Muscle layer of colon (tissue), 2 donors: ENCODE measurements around the gene PIGR.

Experiments used
- H3K27ac ChIP-seq: one replicate; pipeline ENCODE4 v1.7.0; 2013; ENCODE audit warnings: low read depth, mild to moderate bottlenecking, low read length, moderate library complexity
- H3K27me3 ChIP-seq, 2 donors: one replicate each; pipeline ENCODE4 v1.7.0; 2013; ENCODE audit warnings: low read length in 2 of 2, mild to moderate bottlenecking in 2 of 2; ENCODE audit not compliant: insufficient read depth in 2 of 2, control insufficient read depth in 1 of 2
- H3K36me3 ChIP-seq: one replicate; pipeline ENCODE4 v1.7.0; 2013; ENCODE audit warnings: mild to moderate bottlenecking, low read length; ENCODE audit not compliant: insufficient read depth
- H3K4me1 ChIP-seq: one replicate; pipeline ENCODE4 v1.7.0; 2013; ENCODE audit warnings: mild to moderate bottlenecking, low read length; ENCODE audit not compliant: insufficient read depth
- H3K4me3 ChIP-seq, 2 donors: one replicate each; pipeline ENCODE4 v1.7.0; 2013; ENCODE audit warnings: low read length in 2 of 2, low read depth in 1 of 2, mild to moderate bottlenecking in 1 of 2, moderate library complexity in 1 of 2
- H3K9ac ChIP-seq: one replicate; pipeline ENCODE4 v1.7.0; 2013; ENCODE audit warnings: low read length
- H3K9me3 ChIP-seq: one replicate; pipeline ENCODE4 v1.7.0; 2013; ENCODE audit warnings: mild to moderate bottlenecking, low read length
- donor health status: abdominal sarcoma.
- donor health status: Adenocarcinoma of cecum.

The PIGR gene

DNA sequence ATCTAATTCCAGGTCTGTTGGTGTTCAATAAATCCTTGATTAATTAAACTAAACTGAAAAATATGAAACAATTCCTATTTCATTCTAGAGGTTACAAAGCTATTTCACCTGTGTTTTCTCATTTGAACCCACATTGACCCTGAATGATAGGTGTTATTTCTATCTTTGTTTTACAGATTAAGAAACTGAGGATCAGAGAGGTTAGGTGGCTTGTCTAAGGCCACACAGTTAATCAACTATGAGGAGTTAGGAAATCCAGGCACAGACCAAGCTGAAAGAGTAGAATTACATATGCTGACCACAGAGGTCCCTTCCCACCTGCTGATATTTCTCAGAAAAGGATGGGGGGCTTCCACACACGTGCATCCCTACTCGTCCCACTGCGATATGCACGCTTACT lies 487 bp downstream of the PIGR start:
- H3K4me1 ChIP-seq = no peaks in the 10 kb centered on the region
- no peaks in the 10 kb centered on the region for H3K36me3 ChIP-seq
- H3K27ac ChIP-seq = no peak overlapping the region
- no peaks in the 10 kb centered on the region for H3K27me3 ChIP-seq
- no peaks in the 10 kb centered on the region for H3K9me3 ChIP-seq
- no peak overlapping the region for H3K4me3 ChIP-seq
- H3K9ac ChIP-seq = no peak overlapping the region

- Histone ChIP-seq H3K27ac (no peak overlapping the region), H3K27me3 (no peaks in the 10 kb centered on the region), H3K36me3 (no peaks in the 10 kb centered on the region), H3K9ac (no peak overlapping the region), H3K9me3 (no peaks in the 10 kb centered on the region), H3K4me1 (no peaks in the 10 kb centered on the region), H3K4me3 (no peak overlapping the region)
Measured at GRCh38 chr1:206944703-206945102, 1.6 kb downstream of the PIGR start.

DNA sequence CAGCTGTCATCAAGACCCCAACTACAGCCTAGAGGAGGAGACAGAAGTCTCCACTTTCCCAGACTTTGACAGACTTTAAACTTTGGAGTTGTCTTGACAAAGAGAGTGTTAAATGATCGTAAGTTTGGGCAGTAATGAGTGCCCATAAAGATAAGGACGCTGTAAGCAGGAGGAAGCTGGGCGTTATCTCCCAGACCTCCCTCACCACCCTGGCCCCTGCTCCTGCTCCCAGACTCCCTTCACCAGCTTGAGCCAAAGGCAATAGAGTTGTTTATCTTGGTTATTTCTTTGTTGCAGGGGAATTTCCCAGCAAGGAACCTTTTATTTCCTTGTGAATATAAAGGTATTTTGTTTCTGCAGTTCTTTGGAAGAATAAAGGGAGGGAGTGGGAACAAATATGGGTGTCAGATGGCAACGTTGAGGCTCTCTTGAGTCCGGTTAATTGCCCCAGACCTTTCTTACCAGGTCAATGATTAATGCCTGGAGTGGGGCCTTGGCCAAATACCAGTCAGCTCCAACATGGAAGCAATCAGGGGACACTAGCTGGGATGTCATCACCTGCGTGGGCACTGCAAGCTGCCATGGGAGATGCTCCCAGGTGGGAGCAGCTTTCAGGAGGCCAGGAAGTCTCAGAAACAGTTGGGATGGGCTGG lies 4.4 kb downstream of the PIGR start:
- Histone ChIP-seq H3K4me3 (no peak overlapping the region), H3K9ac (no peak overlapping the region), H3K9me3 (no peaks in the 10 kb centered on the region), H3K4me1 (no peaks in the 10 kb centered on the region), H3K27ac (no peak overlapping the region), H3K36me3 (no peaks in the 10 kb centered on the region), H3K27me3 (no peaks in the 10 kb centered on the region)

DNA sequence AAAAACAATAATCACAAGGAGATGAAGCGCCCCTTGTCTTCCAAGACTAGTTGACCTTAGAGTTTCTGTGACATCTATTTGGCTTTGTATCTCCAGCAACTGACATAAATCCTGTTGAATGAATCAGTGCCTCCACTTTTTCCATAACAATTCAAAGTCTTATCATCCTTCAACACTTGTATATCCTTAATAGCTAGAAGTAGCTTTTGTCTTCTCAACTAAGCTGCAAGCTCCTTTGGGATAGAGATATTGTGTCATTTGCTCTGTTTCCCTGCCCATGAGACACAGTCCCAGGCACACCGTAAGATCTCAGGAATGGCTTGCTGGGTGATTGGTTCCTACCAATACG lies 5.7 kb downstream of the PIGR start:
- H3K27ac ChIP-seq = no peak overlapping the region
- no peak overlapping the region for H3K9ac ChIP-seq
- no peaks in the 10 kb centered on the region for H3K36me3 ChIP-seq
- H3K27me3 ChIP-seq = no peaks in the 10 kb centered on the region
- H3K4me1 ChIP-seq = no peaks in the 10 kb centered on the region
- H3K9me3 ChIP-seq = no peaks in the 10 kb centered on the region
- H3K4me3 ChIP-seq = no peak overlapping the region

DNA sequence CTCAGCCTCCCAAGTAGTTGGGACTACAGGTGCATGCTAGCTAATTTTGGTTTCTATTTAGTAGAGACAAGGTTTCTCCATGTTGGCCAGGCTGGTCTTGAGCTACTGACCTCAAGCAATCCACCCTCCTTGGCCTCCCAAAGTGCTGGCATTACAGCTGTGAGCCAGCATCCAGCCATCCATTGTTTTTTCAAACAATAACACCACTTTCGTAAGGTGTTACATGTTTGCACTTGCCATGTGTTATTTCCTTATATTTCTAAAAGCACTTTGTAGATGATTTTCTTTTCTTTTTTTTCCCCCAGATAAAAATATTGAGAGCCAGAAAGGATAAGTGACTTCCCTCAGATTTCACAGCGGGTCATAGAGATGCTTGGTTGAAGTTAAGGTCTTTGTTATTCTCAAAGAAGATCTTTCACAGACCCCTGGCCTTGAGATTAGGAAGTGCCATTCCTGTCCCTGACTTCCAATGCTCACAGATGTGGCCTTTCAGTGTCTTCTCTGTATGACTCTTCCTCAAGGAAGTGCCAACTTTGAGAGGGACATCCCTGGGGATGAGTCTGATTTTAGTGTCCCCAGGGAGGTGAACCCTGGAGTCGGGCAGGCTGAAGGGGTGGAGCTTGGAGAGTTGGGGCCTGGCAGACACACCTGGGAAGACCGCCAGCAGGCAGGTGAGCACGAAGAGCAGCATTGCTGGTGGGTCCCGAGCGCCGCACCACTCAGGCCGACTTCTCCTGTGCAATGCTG lies 6.3 kb downstream of the PIGR start:
- Histone ChIP-seq H3K27me3 (no peaks in the 10 kb centered on the region), H3K4me1 (no peaks in the 10 kb centered on the region), H3K9ac (no peak overlapping the region), H3K36me3 (no peaks in the 10 kb centered on the region), H3K4me3 (no peak overlapping the region), H3K9me3 (no peaks in the 10 kb centered on the region), H3K27ac (no peak overlapping the region)

DNA sequence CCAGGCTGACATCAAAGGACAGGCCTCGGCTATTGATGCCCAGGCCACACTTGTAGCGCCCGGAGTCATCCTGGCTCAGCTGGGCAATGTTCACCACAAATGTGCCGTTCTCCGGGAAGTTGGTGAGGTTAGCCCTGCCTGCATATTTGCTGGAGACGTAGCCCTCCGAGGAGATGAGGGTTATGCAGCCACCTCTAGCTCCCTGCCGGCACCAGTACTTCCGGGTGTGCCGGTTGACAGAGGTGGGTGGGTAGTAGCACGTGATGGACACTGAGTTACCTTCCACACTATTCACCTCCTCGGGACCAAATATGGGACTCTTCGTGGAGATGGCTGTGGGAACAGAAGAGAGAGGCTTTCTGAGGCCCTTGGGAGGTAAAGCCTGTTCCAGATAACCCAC lies 7.1 kb downstream of the PIGR start:
- no peak overlapping the region for H3K9ac ChIP-seq
- H3K4me1 ChIP-seq = no peaks in the 10 kb centered on the region
- H3K27me3 ChIP-seq = no peaks in the 10 kb centered on the region
- H3K9me3 ChIP-seq = no peaks in the 10 kb centered on the region
- H3K4me3 ChIP-seq = no peak overlapping the region
- H3K36me3 ChIP-seq = no peaks in the 10 kb centered on the region
- H3K27ac ChIP-seq = no peak overlapping the region

DNA sequence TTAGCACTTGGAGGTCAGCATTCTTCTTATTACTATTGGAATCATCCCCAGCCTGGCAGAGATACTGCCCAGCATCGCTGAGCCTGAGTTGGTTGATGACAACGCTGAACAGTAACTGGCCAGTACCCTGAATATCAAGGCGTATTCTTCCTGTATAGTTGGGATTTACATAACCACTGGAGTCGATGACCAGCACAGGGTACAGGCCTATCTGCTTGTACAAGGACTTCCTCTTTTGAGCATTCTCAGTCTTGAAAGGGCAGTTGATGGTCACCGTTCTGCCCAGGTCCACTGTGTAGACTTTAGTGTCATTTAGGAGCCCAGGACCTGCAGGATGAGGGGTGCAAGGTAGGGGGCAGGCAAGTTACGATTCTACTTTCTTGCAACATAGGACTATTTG lies 8.8 kb downstream of the PIGR start:
- no peak overlapping the region for H3K9ac ChIP-seq

DNA sequence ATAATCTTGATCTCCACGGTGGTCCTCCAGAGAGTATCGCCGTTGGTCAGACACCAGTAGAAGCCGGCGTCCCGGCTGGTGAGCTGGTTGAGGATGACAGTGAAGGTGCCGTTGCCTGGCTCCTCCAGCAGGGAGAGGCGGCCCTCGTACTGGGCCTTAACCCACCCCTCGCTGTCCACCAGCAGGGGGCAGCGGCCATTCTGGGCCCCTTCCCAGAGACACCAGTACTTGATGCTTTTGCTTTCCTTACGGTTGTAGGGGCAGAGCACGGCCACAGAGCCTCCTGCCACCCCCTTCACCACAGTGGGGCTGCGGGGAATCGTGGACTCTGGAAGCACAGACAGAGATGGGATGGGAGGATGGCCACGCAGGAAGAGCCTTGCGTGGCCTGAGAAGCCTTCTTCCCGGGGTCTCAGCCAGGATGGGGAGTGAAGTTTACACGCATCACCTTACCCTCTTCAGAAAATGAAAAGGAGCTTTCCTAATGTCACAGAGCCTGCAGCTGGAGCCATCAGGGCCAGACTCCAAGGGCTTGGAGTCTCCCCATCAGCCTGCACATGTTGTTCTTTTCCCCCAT lies 10.7 kb downstream of the PIGR start:
- Histone ChIP-seq H3K36me3 (no peaks in the 10 kb centered on the region), H3K27ac (no peak overlapping the region), H3K4me1 (no peaks in the 10 kb centered on the region), H3K4me3 (no peak overlapping the region), H3K9me3 (no peaks in the 10 kb centered on the region), H3K9ac (no peak overlapping the region), H3K27me3 (no peaks in the 10 kb centered on the region)

More for the DNA sequence above, 8.8 kb downstream of the PIGR start:
- Histone ChIP-seq H3K27ac (no peak overlapping the region), H3K27me3 (no peaks in the 10 kb centered on the region), H3K36me3 (no peaks in the 10 kb centered on the region), H3K4me3 (no peak overlapping the region), H3K9me3 (no peaks in the 10 kb centered on the region), H3K4me1 (no peaks in the 10 kb centered on the region)

DNA sequence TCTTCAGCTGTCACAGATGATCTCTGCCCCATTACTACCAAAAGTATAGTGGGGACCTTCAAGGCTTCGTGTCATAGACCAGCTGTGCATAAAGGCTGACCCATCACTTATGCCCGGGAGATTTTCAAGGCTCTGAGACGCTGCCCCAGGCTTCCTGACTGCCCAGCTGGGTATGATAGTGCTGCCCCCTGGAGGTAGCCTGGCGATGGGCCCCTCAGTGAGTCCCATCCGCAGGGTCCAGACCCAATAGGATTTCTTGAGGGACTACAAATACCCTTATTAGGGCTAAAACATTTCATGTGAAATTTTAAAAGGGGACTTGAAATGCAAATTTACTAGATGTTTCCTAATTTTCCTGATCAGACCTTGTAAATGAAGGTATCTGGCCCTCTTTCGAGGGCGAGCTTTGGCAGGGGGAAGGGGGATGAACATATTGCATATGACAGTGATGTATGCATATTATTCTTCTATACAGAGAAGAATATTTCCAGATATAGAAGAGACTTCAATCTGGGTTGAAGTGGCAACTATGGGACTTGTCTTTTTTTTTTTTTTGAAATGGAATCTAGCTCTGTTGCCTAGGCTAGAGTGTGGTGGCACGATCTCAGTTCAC lies 12.8 kb downstream of the PIGR start:
- Histone ChIP-seq H3K4me1 (no peaks in the 10 kb centered on the region), H3K27ac (no peak overlapping the region), H3K36me3 (no peaks in the 10 kb centered on the region), H3K4me3 (no peak overlapping the region), H3K9ac (no peak overlapping the region), H3K27me3 (no peaks in the 10 kb centered on the region), H3K9me3 (no peaks in the 10 kb centered on the region)

GRCh38 chr1:206932177-206932576 lies 14.1 kb downstream of the PIGR start:
- H3K27me3 ChIP-seq = no peaks in the 10 kb centered on the region
- H3K9me3 ChIP-seq = no peaks in the 10 kb centered on the region
- H3K4me1 ChIP-seq = no peaks in the 10 kb centered on the region
- H3K27ac ChIP-seq = no peak overlapping the region
- no peak overlapping the region for H3K9ac ChIP-seq
- no peak overlapping the region for H3K4me3 ChIP-seq
- no peaks in the 10 kb centered on the region for H3K36me3 ChIP-seq

GRCh38 chr1:206931709-206932108 lies 14.6 kb downstream of the PIGR start:
- Histone ChIP-seq H3K4me3 (no peak overlapping the region), H3K36me3 (no peaks in the 10 kb centered on the region), H3K9ac (no peak overlapping the region), H3K9me3 (no peaks in the 10 kb centered on the region), H3K27ac (no peak overlapping the region), H3K27me3 (no peaks in the 10 kb centered on the region), H3K4me1 (no peaks in the 10 kb centered on the region)
